ENCODE measurements around the gene RRP12.
"Not testable (repeated sequence)": the region's sequence is repeated elsewhere in the genome, so short reads cannot be mapped to it uniquely, and the experiment has no call there.

The RRP12 gene

GRCh38 chr10:97367126-97367649, 34.0 kb downstream of the RRP12 start:
- DNase-seq (ENCODE audit: low read depth) = no peak

- DNase-seq (ENCODE audit: low read depth) = no peak
These were observed 34.6 kb downstream of the RRP12 start for GRCh38 chr10:97366572-97366971.

- no peak for DNase-seq (ENCODE audit: low read depth)
These were observed 35.3 kb downstream of the RRP12 start for GRCh38 chr10:97365761-97366351.

- DNase-seq (ENCODE audit: low read depth) = no peak
These were observed 38.1 kb downstream of the RRP12 start for GRCh38 chr10:97363071-97363470.

- DNase-seq (ENCODE audit: low read depth) = no peak
These were observed 38.7 kb downstream of the RRP12 start for GRCh38 chr10:97362310-97363033.

GRCh38 chr10:97361537-97361901, 39.6 kb downstream of the RRP12 start:
- DNase-seq (ENCODE audit: low read depth) = no peak

- DNase-seq (ENCODE audit: low read depth) = no peak
These were observed 40.2 kb downstream of the RRP12 start for GRCh38 chr10:97360705-97361536.

GRCh38 chr10:97358781-97359180, 42.4 kb downstream of the RRP12 start:
- DNase-seq (ENCODE audit: low read depth) = no peak

GRCh38 chr10:97358349-97358748, 42.8 kb downstream of the RRP12 start:
- no peak for DNase-seq (ENCODE audit: low read depth)

- DNase-seq (ENCODE audit: low read depth) = no peak
These were observed 44.2 kb downstream of the RRP12 start for GRCh38 chr10:97356918-97357317.

- DNase-seq (ENCODE audit: low read depth) = no peak
These were observed 44.7 kb downstream of the RRP12 start for GRCh38 chr10:97356318-97356914.

GRCh38 chr10:97355571-97355975, 45.6 kb downstream of the RRP12 start:
- DNase-seq (ENCODE audit: low read depth) = no peak

GRCh38 chr10:97353945-97354344, 47.2 kb downstream of the RRP12 start:
- DNase-seq (ENCODE audit: low read depth) = no peak

- DNase-seq (ENCODE audit: low read depth) = no peak
These were observed 51.2 kb downstream of the RRP12 start for GRCh38 chr10:97349752-97350513.

- DNase-seq (ENCODE audit: low read depth) = no peak
These were observed 53.8 kb downstream of the RRP12 start for GRCh38 chr10:97347317-97347716.

- DNase-seq (ENCODE audit: low read depth) = not testable (repeated sequence)
These were observed 57.5 kb downstream of the RRP12 start for GRCh38 chr10:97343664-97344063.

GRCh38 chr10:97341416-97341815, 59.7 kb downstream of the RRP12 start:
- DNase-seq (ENCODE audit: low read depth) = no peak

GRCh38 chr10:97338041-97338440, 63.1 kb downstream of the RRP12 start:
- DNase-seq (ENCODE audit: low read depth) = no peak

- DNase-seq (ENCODE audit: low read depth) = no peak
These were observed 64.0 kb downstream of the RRP12 start for GRCh38 chr10:97336942-97337831.

GRCh38 chr10:97336446-97336845, 64.7 kb downstream of the RRP12 start:
- no peak for DNase-seq (ENCODE audit: low read depth)

GRCh38 chr10:97336006-97336405, 65.1 kb downstream of the RRP12 start:
- DNase-seq (ENCODE audit: low read depth) = no peak

Data from HS-5 (cell line).